HG02798 (cell line): ENCODE results near the gene COTL1.

ENCODE experiments used
- ATAC-seq: cut with Tn5 transposase; IDR thresholded peaks from one replicate; pipeline ENCODE4 v1.9.1; 2021; ENCODE audit warnings: mild to moderate bottlenecking; ENCODE audit not compliant: unreplicated experiment, poor library complexity

Gene COTL1

GRCh38 chr16:84617791-84618580 is at the start of gene COTL1:
Gene COTL1 (minus strand): TSS chr16:84618078. CDS start chr16:84617914, 164 bp downstream.
- ATAC-seq = peak; percentile 88

GRCh38 chr16:84665843-84666242 is 48.0 kb upstream of the COTL1 start:
- no peak for ATAC-seq

- no peak for ATAC-seq
These were observed 47.5 kb upstream of the COTL1 start for GRCh38 chr16:84665359-84665758.

GRCh38 chr16:84663433-84664101 is 45.7 kb upstream of the COTL1 start:
- ATAC-seq = peak; percentile 93

- ATAC-seq = no peak
These were observed 44.6 kb upstream of the COTL1 start for GRCh38 chr16:84662471-84662870.

- no peak for ATAC-seq
These were observed 43.7 kb upstream of the COTL1 start for GRCh38 chr16:84661418-84662060.

GRCh38 chr16:84660973-84661372 is 43.1 kb upstream of the COTL1 start:
- ATAC-seq = no peak

- ATAC-seq = no peak
These were observed 41.9 kb upstream of the COTL1 start for GRCh38 chr16:84659656-84660300.

GRCh38 chr16:84658690-84659089 is 40.8 kb upstream of the COTL1 start:
- no peak for ATAC-seq

- no peak for ATAC-seq
These were observed 39.5 kb upstream of the COTL1 start for GRCh38 chr16:84657229-84657837.

- no peak for ATAC-seq
These were observed 38.8 kb upstream of the COTL1 start for GRCh38 chr16:84656649-84657048.

GRCh38 chr16:84654998-84655397 is 37.1 kb upstream of the COTL1 start:
- ATAC-seq = no peak

- no peak for ATAC-seq
These were observed 36.4 kb upstream of the COTL1 start for GRCh38 chr16:84654238-84654637.

- no peak for ATAC-seq
These were observed 34.7 kb upstream of the COTL1 start for GRCh38 chr16:84652566-84652965.

- ATAC-seq = no peak
These were observed 32.4 kb upstream of the COTL1 start for GRCh38 chr16:84650062-84650991.

GRCh38 chr16:84649511-84649861 is 31.6 kb upstream of the COTL1 start:
- no peak for ATAC-seq

- peak; percentile 77 for ATAC-seq
These were observed 31.0 kb upstream of the COTL1 start for GRCh38 chr16:84648595-84649510.

- ATAC-seq = peak; percentile 86
These were observed 30.1 kb upstream of the COTL1 start, which contains the start of gene KLHL36 for GRCh38 chr16:84647828-84648594. Gene KLHL36 (plus strand): TSS chr16:84648511. CDS start chr16:84650868, 2,357 bp downstream.
